Measurements from ENCODE around the gene COTL1.

Gene COTL1, protein sequence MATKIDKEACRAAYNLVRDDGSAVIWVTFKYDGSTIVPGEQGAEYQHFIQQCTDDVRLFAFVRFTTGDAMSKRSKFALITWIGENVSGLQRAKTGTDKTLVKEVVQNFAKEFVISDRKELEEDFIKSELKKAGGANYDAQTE

DNA sequence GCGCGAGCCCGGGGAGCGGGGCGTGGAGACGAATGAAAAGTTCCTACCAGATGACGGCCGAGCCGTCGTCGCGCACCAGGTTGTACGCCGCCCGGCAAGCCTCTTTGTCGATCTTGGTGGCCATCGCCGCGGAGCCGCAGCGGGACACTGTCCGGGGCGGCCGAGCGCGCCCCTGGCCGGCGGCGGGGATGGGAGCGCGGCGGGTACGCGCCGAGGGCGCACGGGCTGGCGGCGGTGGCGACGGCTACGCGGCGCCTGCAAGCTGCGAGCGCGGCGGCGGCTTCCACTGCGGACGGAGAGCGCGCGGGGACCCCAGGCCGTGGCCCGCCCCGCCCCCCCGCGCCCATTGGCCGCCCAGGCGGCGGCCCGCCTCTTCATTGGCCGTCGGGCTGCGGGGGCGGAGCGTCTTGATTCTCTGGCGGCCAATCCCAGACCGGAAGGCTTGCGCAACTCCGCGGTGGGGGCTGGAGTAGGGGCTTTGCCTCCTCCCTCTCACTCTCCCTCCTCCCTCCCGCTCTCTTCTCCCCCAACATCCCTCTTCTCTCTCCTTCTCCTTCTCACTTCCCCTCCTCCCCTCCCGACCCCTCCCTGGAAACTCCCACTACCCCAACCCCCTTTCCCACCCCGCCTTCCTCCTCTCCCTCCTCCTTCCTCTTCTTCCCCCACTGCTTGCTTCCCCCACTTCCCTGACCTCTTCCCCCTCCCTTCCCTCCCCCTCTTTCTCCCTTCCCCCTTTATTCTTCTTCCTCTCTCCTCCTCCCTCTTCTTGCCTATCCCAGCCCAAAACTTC is at the start of gene COTL1:
Gene COTL1, minus strand, starts transcription at position 288 of the 790 bp plus-strand sequence. Its CDS starts 164 bp downstream, at position 124.
- peak; percentile 97 for DNase-seq

DNA sequence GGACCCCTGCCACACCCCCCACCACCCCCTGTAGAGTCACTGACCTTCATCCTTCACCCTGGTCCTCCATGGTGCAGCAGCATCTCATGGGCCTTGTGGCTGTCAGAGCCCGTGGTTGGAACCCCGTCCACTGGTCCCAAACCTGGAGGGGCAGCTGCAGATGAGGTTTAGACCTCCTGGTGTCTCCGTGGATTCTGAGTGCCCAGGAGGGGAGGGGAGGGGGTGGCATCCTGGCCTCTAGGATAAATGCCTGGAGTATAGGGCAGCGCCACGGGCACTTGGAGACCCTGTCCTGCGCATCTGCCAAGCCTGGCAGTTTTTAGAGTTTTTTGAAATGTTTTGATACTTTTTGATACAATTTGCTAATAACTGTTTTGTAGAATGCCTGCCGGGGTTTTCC is 48.0 kb upstream of the COTL1 start:
- no peak for DNase-seq

DNA sequence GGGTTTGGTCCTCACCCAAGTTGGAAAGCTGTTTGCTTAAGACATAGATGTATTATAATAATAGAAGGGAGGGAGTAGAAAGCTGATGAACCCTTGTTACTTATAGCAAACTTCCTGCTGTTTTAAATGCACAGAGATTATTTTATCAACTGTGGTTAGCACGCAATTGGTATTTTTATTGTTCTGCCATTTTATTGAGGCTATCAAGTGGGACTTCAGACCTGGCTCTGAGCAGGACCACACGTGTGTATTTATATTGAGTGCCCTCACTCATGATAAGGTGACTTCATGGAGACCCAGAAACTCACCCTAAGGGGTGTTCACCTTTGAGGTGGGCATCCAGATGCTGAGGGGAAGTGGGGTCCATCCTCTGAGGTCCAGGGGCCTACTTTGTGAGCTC is 47.5 kb upstream of the COTL1 start:
- no peak for DNase-seq

DNA sequence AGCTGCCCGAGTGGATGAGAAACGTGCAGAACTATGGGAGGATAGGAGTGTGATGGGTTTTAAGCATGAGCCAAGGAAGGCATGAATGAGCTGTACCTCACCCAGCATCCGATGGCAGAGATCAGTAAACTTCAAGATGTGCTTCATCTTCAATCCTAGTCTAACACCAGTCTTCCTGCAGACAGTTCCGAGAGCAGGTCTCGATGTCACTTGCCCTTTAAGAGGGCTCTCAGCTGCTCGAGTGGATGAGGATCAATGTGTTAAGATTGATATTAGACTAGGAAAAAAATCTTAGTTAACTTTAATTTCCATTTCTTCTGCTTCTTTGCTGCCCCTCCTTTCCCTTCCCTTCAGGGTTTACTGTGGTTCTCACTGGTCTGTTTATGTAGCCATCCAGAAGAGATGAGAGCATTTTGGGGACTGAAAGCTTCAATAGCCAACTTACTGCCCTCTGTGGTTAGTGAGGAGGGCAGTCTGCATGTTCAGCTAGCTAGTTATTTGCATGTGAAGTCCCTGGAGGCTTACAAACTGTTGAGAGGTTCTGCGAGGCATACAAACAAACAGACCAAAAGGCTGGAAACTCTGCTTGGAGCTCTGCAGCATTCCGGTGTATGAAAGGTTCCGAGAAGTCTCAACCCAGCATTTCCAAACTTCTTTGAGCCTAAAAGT is 45.7 kb upstream of the COTL1 start:
- DNase-seq, result no peak

DNA sequence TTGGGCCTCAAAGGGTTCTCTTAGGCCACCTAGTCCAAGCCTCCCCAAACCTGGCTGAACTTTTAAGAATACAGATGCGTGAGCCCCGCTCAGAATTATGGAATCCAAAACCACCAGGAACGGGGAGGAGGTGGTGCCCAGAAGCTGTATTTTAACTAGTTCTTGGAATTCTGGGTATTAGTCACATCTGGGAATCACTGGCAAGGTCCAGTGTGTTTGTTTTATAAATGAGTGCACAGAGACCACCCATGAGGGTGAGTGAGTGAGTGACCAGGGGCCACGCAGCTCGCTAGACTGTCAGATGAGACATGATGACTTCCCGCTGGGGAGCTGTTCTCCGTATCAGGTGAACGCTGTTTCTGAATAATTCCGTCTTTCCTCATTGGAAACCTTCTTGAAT is 44.6 kb upstream of the COTL1 start:
- DNase-seq, result no peak

DNA sequence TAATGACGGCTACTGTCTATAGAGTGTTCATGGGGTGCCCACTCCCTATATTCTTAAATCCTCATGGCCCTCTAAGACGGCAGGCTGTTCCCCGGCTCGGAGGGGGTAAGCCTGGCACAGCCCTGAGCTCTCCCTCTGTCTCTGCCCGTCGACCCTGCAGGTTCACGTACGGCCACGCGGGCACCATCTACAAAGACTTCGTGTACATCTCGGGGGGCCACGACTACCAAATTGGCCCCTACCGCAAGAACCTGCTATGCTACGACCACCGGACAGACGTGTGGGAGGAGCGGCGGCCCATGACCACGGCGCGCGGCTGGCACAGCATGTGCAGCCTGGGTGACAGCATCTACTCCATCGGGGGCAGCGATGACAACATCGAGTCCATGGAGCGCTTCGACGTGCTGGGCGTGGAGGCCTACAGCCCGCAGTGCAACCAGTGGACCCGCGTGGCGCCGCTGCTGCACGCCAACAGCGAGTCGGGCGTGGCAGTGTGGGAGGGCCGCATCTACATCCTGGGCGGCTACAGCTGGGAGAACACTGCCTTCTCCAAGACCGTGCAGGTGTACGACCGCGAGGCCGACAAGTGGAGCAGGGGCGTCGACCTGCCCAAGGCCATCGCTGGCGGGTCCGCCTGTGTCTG is 43.7 kb upstream of the COTL1 start:
- no peak for DNase-seq

DNA sequence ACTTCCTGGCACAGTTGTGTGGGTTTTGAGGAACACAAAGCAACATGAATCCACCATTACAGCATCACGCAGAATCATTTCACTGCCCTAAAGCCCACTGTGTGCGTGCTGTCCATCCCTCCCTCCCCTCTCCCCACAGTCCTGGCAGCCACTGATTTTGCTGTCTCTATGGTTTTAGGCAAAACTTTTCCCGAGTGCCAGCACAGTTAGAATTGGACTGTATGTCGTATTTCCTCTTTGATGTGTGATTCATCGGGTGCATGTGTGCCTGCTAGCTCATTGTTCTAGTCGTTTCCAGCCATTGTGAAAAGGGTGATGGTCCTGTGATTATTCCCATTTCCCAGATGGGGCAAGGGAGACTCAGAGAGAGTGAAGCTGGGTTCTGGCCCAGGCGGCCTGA is 43.1 kb upstream of the COTL1 start:
- DNase-seq, result no peak

- no peak for DNase-seq
Measured at GRCh38 chr16:84659656-84660300, 41.9 kb upstream of the COTL1 start.

DNA sequence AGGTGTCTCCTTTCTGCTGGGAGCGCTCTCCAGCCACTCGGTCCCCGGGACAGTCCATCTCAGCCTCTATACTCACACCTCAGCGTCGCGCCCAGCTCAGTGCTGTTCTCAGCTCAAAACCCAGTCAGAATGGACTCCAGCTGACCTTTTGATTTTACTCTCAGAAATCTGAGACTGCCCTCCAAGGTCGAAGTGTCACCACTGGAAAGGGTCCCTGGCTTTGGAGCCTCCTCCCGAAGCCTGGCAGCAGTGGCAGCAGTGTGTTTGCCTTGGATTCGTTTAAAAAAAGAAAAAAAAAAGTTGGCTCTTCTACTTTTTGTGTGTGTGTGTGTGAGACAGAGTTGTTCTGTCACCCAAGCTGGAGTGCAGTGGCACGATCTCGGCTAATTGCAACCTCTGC is 40.8 kb upstream of the COTL1 start:
- no peak for DNase-seq

DNA sequence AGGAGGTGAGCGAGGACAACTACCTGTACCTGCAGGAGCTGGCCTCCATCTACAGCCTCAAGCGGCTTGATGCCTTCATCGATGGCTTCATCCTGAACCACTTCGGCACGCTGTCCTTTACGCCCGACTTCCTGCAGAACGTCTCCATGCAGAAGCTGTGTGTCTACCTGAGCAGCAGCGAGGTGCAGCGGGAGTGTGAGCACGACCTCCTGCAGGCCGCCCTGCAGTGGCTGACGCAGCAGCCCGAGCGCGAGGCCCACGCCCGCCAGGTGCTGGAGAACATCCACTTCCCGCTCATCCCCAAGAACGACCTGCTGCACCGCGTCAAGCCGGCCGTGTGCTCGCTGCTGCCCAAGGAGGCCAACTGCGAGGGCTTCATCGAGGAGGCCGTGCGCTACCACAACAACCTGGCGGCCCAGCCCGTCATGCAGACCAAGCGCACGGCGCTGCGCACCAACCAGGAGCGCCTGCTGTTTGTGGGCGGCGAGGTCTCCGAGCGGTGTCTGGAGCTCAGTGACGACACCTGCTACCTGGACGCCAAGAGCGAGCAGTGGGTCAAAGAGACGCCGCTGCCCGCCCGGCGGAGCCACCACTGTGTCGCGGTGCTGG is 39.5 kb upstream of the COTL1 start:
- DNase-seq, result no peak

DNA sequence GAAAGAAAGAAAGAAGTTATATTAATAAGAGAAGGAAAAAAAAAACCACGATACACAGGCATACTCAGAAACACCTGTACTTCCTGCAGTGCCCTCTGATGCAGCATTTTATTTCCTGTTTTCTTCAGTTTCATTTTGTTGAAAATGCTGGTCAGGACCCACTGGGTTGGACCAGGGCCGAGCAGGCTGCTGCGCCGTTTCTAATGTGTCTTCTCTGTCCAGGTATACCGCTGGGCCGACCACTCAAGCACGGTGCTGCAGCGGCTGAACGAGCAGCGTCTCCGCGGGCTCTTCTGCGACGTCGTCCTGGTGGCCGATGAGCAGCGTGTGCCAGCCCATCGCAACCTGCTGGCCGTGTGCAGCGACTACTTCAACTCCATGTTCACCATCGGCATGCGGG is 38.8 kb upstream of the COTL1 start:
- DNase-seq, result no peak

DNA sequence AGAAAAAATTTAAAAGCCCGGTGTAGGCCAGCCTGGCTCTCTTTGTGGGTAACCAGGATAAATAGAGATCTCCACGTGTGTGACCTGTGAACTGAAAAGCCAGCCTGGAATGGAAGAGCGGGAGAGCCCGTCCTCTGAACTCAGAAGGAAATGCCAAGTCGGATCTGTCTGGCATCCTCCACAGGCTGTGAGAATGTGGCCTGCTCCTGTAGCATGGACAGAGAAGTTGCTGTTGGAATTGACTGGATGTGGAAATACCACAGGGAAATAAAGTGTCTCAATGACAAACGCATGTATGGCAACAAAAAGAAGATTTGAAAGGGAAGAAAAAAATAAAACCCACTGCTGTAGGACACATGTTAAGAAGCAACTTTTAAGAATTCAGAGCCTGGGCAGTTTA is 37.1 kb upstream of the COTL1 start:
- no peak for DNase-seq

DNA sequence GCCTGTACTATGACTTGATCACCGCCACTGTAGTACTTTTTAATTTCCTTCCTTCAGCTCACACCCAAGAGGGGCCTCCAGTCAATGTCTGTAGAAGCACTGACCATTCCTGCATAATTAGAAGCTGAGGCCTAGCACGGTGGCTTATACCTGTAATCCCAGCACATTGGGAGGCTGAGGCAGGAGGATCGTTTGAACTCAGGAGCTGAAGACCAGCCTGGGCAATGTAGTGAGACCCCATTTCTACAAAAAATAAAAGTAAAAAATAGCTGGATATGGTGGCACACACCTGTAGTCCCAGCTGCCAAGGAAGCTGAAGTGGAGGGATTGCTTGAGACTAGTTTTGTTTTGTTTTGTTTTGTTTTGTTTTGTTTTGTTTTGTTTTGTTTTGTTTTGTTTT is 36.4 kb upstream of the COTL1 start:
- DNase-seq, result no peak

- DNase-seq, result no peak
Measured at GRCh38 chr16:84652566-84652965, 34.7 kb upstream of the COTL1 start.

GRCh38 chr16:84650062-84650991 is 32.4 kb upstream of the COTL1 start:
- no peak for DNase-seq

DNA sequence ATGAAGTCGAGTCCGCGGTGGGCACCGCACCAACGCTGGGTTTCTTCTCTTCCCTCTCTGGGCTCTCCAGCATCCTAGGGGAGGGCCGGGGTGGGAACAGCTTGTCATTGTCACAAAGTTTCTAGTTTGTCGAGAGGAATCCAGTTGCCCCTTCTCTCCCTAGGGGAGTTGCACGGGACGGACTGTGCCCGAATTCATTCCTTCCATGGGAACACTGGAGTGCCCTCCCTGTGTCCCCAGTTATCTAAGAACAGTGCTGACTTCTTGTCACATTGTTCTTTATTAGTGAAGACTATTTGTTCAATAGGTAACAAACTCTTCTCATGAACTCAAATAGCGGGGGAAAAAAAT is 31.6 kb upstream of the COTL1 start:
- no peak for DNase-seq

DNA sequence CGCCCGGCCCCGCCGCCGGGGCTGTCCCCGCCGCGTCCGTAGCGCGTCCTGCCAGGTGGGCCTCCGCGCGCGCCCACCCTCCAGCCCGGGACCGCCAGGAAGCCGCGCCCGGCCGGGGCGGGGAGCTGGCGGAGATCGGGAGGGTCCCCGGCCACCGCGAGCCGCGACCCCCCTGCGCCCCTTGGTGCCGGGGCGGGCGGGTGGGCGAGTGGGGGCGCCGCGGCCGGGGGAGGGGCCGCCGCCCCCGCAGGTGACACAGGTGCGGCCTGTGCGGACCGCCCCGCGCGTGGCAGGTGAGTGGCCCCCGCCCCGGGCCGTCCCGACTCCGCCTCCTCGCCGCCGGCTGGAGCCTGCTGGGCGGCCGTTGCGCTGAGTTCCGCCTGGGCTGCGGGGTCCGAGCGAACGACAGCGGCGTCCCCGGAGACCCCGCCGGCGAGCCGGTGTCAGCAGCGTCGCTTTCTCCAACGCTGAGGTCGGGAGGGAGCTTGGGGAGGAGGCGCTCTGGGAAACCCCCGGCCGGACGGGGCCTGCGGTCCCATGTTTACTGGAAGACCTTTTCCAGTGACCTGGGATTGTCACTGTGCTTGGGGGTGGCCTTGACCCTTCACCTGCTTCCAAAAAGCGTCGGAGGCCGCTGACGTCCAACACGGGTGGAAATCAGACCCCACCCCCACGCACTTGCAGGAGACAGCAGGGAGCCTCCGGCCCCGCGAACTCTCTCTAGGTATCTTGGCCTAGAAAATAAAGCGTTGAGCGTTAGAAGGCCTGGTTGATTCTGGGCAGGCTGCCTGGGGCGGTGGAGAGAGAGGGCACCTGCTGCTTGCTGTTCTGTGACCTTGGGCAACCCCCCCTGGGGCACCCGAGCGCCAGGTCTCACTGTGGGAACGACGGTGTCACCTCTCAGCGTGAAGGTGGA is 31.0 kb upstream of the COTL1 start:
- no peak for DNase-seq

GRCh38 chr16:84647828-84648594 is 30.1 kb upstream of the COTL1 start, which contains the start of gene KLHL36:
Gene KLHL36, plus strand, starts transcription at chr16:84648511. Its CDS starts 2,357 bp downstream, at chr16:84650868.
- DNase-seq, result peak; percentile 20

DNA sequence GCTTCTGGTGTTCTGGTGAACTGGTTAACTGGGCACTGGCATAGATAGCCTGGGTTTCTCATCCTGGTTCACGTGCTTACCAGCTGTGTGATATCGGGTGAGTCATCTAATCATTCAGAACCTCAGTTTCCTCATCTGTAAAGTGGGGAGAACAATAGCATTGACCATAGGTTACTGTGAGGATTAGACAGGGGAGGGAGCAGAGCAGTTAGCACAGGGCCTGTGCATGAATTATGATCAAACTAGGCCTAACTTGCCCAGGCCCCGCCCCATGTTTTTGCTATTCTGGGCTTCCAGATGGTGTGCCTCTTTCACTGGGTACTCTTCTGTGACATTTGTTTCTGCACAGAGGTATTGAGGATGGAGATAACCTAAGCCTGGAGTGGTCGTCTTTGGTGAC is 25.8 kb upstream of the COTL1 start:
- no peak for DNase-seq

- DNase-seq, result no peak
Measured at GRCh38 chr16:84643180-84643583, 25.3 kb upstream of the COTL1 start.
